ENCODE measurements around the gene TOX3. TPM values are rescaled to one million over a fixed set of nuclear protein-coding genes. Genes with fewer than 3 reads are reported as not detected.

Gene TOX3
- total and polyA plus RNA-seq, 2 experiments from 2014 or later, result 9.8 to 15.6 TPM

- no peak overlapping the region for H3K4me3 Mint-ChIP-seq
- TF ChIP-seq ZNF331 (CRISPR knock-in tag; IDR thresholded peaks at IDR 0.05; ENCODE audit: low read depth) (no peak), REST (IDR thresholded peaks at IDR 0.05; ENCODE audit: unreplicated experiment) (no peak), EZH2 (IDR thresholded peaks at IDR 0.05; ENCODE audit: low read depth, unreplicated experiment) (no peak), NANOG (IDR thresholded peaks at IDR 0.05; ENCODE audit: borderline replicate concordance) (no peak), EZH2phosphoT487 (IDR thresholded peaks at IDR 0.05; ENCODE audit: unreplicated experiment) (no peak), CREB1 (CRISPR knock-in tag; IDR thresholded peaks at IDR 0.05; ENCODE audit: low read depth) (no peak), POLR2AphosphoS5 (IDR thresholded peaks at IDR 0.05; ENCODE audit: low read depth) (no peak), STAT1 (IDR thresholded peaks at IDR 0.05; ENCODE audit: unreplicated experiment) (no peak), JUNB (IDR thresholded peaks at IDR 0.05; ENCODE audit: unreplicated experiment) (no peak), ZNF114 (CRISPR knock-in tag; IDR thresholded peaks at IDR 0.05) (no peak), ZNF462 (CRISPR knock-in tag; IDR thresholded peaks at IDR 0.05) (no peak)
- TF ChIP-seq, protein P1, sequence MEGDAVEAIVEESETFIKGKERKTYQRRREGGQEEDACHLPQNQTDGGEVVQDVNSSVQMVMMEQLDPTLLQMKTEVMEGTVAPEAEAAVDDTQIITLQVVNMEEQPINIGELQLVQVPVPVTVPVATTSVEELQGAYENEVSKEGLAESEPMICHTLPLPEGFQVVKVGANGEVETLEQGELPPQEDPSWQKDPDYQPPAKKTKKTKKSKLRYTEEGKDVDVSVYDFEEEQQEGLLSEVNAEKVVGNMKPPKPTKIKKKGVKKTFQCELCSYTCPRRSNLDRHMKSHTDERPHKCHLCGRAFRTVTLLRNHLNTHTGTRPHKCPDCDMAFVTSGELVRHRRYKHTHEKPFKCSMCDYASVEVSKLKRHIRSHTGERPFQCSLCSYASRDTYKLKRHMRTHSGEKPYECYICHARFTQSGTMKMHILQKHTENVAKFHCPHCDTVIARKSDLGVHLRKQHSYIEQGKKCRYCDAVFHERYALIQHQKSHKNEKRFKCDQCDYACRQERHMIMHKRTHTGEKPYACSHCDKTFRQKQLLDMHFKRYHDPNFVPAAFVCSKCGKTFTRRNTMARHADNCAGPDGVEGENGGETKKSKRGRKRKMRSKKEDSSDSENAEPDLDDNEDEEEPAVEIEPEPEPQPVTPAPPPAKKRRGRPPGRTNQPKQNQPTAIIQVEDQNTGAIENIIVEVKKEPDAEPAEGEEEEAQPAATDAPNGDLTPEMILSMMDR (conservative IDR thresholded peaks at IDR 0.05; ENCODE audit: low read depth in 2 of 2), result no peak
- TF ChIP-seq, protein P2, sequence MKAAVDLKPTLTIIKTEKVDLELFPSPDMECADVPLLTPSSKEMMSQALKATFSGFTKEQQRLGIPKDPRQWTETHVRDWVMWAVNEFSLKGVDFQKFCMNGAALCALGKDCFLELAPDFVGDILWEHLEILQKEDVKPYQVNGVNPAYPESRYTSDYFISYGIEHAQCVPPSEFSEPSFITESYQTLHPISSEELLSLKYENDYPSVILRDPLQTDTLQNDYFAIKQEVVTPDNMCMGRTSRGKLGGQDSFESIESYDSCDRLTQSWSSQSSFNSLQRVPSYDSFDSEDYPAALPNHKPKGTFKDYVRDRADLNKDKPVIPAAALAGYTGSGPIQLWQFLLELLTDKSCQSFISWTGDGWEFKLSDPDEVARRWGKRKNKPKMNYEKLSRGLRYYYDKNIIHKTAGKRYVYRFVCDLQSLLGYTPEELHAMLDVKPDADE (IDR thresholded peaks at IDR 0.05), result no peak
- Histone ChIP-seq H3K4me2 (no peak overlapping the region), H3K4me3 (no peak overlapping the region), H3K79me2 (replicated peaks; ENCODE audit: insufficient read depth) (no peaks in the 10 kb centered on the region), H3K36me3 (ENCODE audit: insufficient read depth) (no peaks in the 10 kb centered on the region), H3K27ac (ENCODE audit: low read depth) (no peak overlapping the region), H3K9me2 (ENCODE audit: insufficient read depth) (peaks cover 7% of the 10 kb centered on the region; the same call in 1 of the 2 replicates), H2AFZ (no peak overlapping the region), H4K20me1 (replicated peaks; ENCODE audit: insufficient read depth) (no peaks in the 10 kb centered on the region), H3K27me3 (ENCODE audit: insufficient read depth) (peaks cover 40% of the 10 kb centered on the region), H3F3A (replicated peaks; ENCODE audit: low read depth) (no peaks in the 10 kb centered on the region), H3K4me1 (ENCODE audit: insufficient read depth) (peaks cover 29% of the 10 kb centered on the region)
- no peak overlapping the region for H3K27ac Mint-ChIP-seq
- H3K9me3 Mint-ChIP-seq, result no peaks in the 10 kb centered on the region; the same call in 1 of the 3 replicates
- H3K27me3 Mint-ChIP-seq (ENCODE audit: insufficient read depth, low read depth, poor library complexity), result peaks cover 11% of the 10 kb centered on the region
- no peaks in the 10 kb centered on the region; the same call in 2 of the 3 replicates for H3K36me3 Mint-ChIP-seq (ENCODE audit: low read depth)
- DNase-seq (ENCODE audit: low spot score), result no peak
- peaks cover 31% of the 10 kb centered on the region for H3K4me1 Mint-ChIP-seq
- no peak for ATAC-seq
These were observed 9.1 kb upstream of the TOX3 start for GRCh38 chr16:52556083-52556482.
